ENCODE measurements around the gene TAF15.

Gene TAF15

DNA sequence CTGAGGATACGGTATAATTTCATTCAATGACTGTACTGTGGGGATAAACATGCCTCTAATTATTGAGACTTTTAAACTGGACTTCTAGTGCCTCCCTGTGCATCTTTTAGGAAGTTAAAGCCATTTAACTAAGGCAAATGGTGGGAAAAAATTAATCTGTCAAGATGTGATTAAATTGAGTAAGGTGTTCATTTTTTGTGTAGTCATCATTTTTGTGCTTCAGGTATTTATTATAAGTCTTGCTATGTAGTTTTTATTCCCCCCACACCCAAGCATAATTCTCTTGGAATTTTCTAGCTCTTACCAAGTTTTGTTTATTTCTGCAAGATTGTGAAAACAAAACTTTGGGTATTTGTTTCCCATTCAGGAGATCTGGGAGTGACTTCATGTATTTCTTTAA is 10.2 kb downstream of the TAF15 start:
- Histone ChIP-seq H3K9ac (ENCODE audit: low read length in 2 of 2) (no peak overlapping the region), H3K27me3 (ENCODE audit: control insufficient read depth in 1 of 2, insufficient read depth in 2 of 2, low read length in 2 of 2) (no peaks in the 10 kb centered on the region), H3K4me1 (ENCODE audit: control insufficient read depth, insufficient read depth, low read length) (peaks cover 9% of the 10 kb centered on the region), H3K36me3 (ENCODE audit: control insufficient read depth in 2 of 2, insufficient read depth in 2 of 2, low read length in 2 of 2) (peaks cover 15 to 21% of the 10 kb centered on the region in 2 donors), H3K9me3 (ENCODE audit: control insufficient read depth in 2 of 2, low read length in 2 of 2) (no peaks in the 10 kb centered on the region), H3K4me3 (ENCODE audit: low read length in 2 of 2) (no peak overlapping the region), H3K27ac (ENCODE audit: low read length) (no peak overlapping the region)

DNA sequence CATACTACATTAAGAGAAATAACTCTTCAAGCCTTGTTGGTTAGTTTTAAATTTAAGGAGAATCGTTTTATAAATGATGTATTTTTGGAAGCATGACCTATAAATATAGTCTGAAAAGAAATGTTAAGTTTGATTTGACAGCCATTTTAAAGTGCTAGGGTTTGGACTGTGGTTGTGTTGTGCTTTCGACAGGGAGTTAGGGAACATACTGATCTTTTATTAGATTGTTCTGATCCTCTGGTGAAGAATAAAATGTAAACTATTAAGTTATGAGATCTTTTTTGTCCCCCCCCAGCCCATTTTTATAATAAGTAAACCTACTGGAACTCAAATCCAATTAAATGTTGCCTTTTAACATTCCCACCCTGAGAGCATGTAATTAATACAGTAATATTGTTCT is 12.0 kb downstream of the TAF15 start:
- Histone ChIP-seq H3K9me3 (ENCODE audit: control insufficient read depth in 2 of 2, low read length in 2 of 2) (no peaks in the 10 kb centered on the region), H3K4me3 (ENCODE audit: low read length in 2 of 2) (no peak overlapping the region), H3K27me3 (ENCODE audit: control insufficient read depth in 1 of 2, insufficient read depth in 2 of 2, low read length in 2 of 2) (no peaks in the 10 kb centered on the region), H3K36me3 (ENCODE audit: control insufficient read depth in 2 of 2, insufficient read depth in 2 of 2, low read length in 2 of 2) (peaks cover 22 to 30% of the 10 kb centered on the region in 2 donors), H3K9ac (ENCODE audit: low read length in 2 of 2) (no peak overlapping the region), H3K4me1 (ENCODE audit: control insufficient read depth, insufficient read depth, low read length) (peaks cover 8% of the 10 kb centered on the region), H3K27ac (ENCODE audit: low read length) (no peak overlapping the region)

DNA sequence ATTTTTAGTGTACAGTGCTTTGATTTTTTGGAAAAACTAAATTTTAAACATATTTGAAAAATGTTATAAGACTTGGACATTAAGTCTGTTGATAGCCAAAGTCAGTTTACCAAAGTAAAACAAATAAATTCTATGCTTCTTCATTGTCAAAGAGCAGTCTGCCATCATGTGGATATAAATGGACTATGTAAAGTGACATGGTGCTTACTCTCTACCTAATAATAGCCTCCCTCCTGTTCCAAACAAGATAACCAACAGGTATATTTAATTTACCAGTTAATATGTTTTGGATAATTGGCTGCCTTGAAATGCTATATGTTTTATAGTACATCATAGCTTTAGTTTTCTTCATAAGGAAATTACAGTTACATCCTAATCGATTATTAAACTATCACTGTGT is 15.9 kb downstream of the TAF15 start:
- H3K9ac ChIP-seq (ENCODE audit: low read length in 2 of 2) = no peak overlapping the region
- H3K4me3 ChIP-seq (ENCODE audit: low read length in 2 of 2) = no peak overlapping the region
- H3K4me1 ChIP-seq (ENCODE audit: control insufficient read depth, insufficient read depth, low read length) = no peaks in the 10 kb centered on the region
- H3K27me3 ChIP-seq (ENCODE audit: control insufficient read depth in 1 of 2, insufficient read depth in 2 of 2, low read length in 2 of 2) = no peaks in the 10 kb centered on the region
- H3K9me3 ChIP-seq (ENCODE audit: control insufficient read depth in 2 of 2, low read length in 2 of 2) = no peaks in the 10 kb centered on the region
- no peak overlapping the region for H3K27ac ChIP-seq (ENCODE audit: low read length)
- peaks cover 22 to 27% of the 10 kb centered on the region in 2 donors for H3K36me3 ChIP-seq (ENCODE audit: control insufficient read depth in 2 of 2, insufficient read depth in 2 of 2, low read length in 2 of 2)

DNA sequence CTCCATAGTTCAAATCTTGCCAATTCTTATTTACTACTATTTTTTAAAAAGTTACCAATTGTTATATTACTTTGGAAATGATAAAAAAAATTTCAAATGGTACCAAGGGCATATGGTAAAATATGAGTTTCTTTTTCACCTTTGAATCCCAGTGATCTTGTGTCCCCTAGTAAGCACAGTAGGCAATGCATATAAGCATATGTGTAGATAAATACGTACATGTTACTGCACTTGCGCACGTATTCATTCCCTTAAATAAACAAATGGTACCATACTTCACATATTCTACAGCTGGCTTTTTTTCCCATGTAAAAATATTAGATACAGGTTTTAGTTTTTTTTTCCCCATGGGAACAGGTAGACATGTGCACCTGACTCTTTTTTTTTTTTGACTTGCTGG is 31.8 kb downstream of the TAF15 start:
- Histone ChIP-seq H3K36me3 (ENCODE audit: control insufficient read depth in 2 of 2, insufficient read depth in 2 of 2, low read length in 2 of 2) (peaks cover 50 to 57% of the 10 kb centered on the region in 2 donors), H3K9me3 (ENCODE audit: control insufficient read depth in 2 of 2, low read length in 2 of 2) (no peaks in the 10 kb centered on the region), H3K27me3 (ENCODE audit: control insufficient read depth in 1 of 2, insufficient read depth in 2 of 2, low read length in 2 of 2) (no peaks in the 10 kb centered on the region), H3K9ac (ENCODE audit: low read length in 2 of 2) (no peak overlapping the region), H3K4me3 (ENCODE audit: low read length in 2 of 2) (no peak overlapping the region), H3K27ac (ENCODE audit: low read length) (no peak overlapping the region), H3K4me1 (ENCODE audit: control insufficient read depth, insufficient read depth, low read length) (no peaks in the 10 kb centered on the region)

DNA sequence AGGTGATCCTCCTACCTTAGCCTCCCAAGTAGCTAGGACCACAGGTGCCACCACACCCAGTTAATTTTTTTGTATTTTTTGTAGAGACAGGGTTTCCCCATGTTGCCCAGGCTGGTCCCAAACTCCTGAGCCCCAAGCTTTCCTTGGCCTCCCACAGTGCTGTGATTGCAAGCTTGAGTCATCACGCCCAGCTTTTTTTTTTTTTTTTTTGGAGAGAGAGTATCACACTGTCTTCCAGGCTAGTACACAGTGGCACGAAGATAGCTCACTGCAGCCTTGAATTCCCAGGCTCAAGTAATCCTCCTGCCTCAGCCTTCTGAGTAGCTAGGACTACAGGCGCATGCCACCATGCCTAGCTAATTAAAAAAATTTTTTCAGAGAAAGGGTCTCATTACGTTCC is 32.2 kb downstream of the TAF15 start:
- Histone ChIP-seq H3K9ac (ENCODE audit: low read length in 2 of 2) (no peak overlapping the region), H3K9me3 (ENCODE audit: control insufficient read depth in 2 of 2, low read length in 2 of 2) (no peaks in the 10 kb centered on the region), H3K4me1 (ENCODE audit: control insufficient read depth, insufficient read depth, low read length) (no peaks in the 10 kb centered on the region), H3K4me3 (ENCODE audit: low read length in 2 of 2) (no peak overlapping the region), H3K27ac (ENCODE audit: low read length) (no peak overlapping the region), H3K36me3 (ENCODE audit: control insufficient read depth in 2 of 2, insufficient read depth in 2 of 2, low read length in 2 of 2) (peaks cover 50 to 59% of the 10 kb centered on the region in 2 donors), H3K27me3 (ENCODE audit: control insufficient read depth in 1 of 2, insufficient read depth in 2 of 2, low read length in 2 of 2) (no peaks in the 10 kb centered on the region)

DNA sequence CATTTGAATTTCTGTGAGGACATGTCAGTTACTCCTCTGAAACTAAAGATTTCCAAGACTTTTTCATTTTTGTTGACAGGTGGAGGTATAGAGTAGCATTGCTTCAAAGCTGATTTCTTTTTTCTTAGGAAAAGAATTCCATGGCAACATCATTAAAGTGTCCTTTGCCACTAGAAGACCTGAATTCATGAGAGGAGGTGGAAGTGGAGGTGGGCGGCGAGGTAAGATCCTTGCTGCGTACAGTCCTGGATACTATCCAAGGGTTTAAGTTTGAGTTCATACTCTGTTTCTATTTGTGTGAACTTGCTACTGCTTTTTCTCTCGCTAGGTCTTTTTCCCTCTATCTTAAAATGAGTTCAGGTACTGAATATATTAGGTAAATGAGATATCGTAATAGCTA is 33.0 kb downstream of the TAF15 start:
- no peak overlapping the region for H3K27ac ChIP-seq (ENCODE audit: low read length)
- no peaks in the 10 kb centered on the region for H3K9me3 ChIP-seq (ENCODE audit: control insufficient read depth in 2 of 2, low read length in 2 of 2)
- no peaks in the 10 kb centered on the region for H3K4me1 ChIP-seq (ENCODE audit: control insufficient read depth, insufficient read depth, low read length)
- H3K36me3 ChIP-seq (ENCODE audit: control insufficient read depth in 2 of 2, insufficient read depth in 2 of 2, low read length in 2 of 2) = peaks cover 45 to 56% of the 10 kb centered on the region in 2 donors
- no peak overlapping the region for H3K4me3 ChIP-seq (ENCODE audit: low read length in 2 of 2)
- H3K9ac ChIP-seq (ENCODE audit: low read length in 2 of 2) = no peak overlapping the region
- H3K27me3 ChIP-seq (ENCODE audit: control insufficient read depth in 1 of 2, insufficient read depth in 2 of 2, low read length in 2 of 2) = no peaks in the 10 kb centered on the region

DNA sequence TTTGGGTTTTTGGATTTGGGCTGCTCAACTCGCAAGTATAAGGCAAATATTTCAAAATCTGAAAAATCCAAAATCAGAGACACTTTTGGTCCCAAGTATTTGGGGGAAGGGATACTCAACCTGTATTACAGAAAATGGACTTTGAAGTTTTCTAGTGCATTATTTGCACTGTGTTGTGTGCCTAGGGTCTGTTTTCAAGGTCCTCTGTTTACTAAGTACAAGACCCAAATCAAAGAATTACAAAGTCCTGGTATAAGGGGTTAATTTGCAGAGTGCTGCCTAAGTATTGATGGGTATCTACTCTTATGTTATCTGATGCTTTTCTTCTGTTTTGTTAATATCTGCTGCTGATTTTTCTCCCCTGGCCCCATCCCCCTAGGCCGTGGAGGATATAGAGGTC is 34.4 kb downstream of the TAF15 start:
- Histone ChIP-seq H3K27me3 (ENCODE audit: control insufficient read depth in 1 of 2, insufficient read depth in 2 of 2, low read length in 2 of 2) (no peaks in the 10 kb centered on the region), H3K36me3 (ENCODE audit: control insufficient read depth in 2 of 2, insufficient read depth in 2 of 2, low read length in 2 of 2) (peaks cover 48 to 52% of the 10 kb centered on the region in 2 donors), H3K4me1 (ENCODE audit: control insufficient read depth, insufficient read depth, low read length) (no peaks in the 10 kb centered on the region), H3K9ac (ENCODE audit: low read length in 2 of 2) (no peak overlapping the region), H3K27ac (ENCODE audit: low read length) (no peak overlapping the region), H3K9me3 (ENCODE audit: control insufficient read depth in 2 of 2, low read length in 2 of 2) (no peaks in the 10 kb centered on the region), H3K4me3 (ENCODE audit: low read length in 2 of 2) (no peak overlapping the region)

DNA sequence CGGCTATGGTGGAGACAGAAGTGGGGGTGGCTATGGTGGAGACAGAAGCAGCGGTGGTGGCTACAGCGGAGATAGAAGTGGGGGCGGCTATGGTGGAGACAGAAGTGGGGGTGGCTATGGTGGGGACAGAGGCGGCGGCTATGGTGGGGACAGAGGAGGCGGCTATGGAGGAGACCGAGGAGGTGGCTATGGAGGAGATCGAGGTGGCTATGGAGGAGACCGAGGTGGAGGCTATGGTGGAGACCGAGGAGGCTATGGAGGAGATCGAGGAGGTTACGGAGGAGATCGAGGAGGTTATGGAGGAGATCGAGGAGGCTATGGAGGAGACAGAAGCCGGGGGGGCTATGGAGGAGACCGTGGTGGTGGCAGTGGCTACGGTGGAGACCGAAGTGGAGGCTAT is 35.3 kb downstream of the TAF15 start:
- H3K36me3 ChIP-seq (ENCODE audit: control insufficient read depth in 2 of 2, insufficient read depth in 2 of 2, low read length in 2 of 2) = peaks cover 48 to 51% of the 10 kb centered on the region in 2 donors
- H3K9ac ChIP-seq (ENCODE audit: low read length in 2 of 2) = no peak overlapping the region
- no peak overlapping the region for H3K27ac ChIP-seq (ENCODE audit: low read length)
- H3K4me3 ChIP-seq (ENCODE audit: low read length in 2 of 2) = no peak overlapping the region
- H3K27me3 ChIP-seq (ENCODE audit: control insufficient read depth in 1 of 2, insufficient read depth in 2 of 2, low read length in 2 of 2) = no peaks in the 10 kb centered on the region
- H3K9me3 ChIP-seq (ENCODE audit: control insufficient read depth in 2 of 2, low read length in 2 of 2) = no peaks in the 10 kb centered on the region
- no peaks in the 10 kb centered on the region for H3K4me1 ChIP-seq (ENCODE audit: control insufficient read depth, insufficient read depth, low read length)

DNA sequence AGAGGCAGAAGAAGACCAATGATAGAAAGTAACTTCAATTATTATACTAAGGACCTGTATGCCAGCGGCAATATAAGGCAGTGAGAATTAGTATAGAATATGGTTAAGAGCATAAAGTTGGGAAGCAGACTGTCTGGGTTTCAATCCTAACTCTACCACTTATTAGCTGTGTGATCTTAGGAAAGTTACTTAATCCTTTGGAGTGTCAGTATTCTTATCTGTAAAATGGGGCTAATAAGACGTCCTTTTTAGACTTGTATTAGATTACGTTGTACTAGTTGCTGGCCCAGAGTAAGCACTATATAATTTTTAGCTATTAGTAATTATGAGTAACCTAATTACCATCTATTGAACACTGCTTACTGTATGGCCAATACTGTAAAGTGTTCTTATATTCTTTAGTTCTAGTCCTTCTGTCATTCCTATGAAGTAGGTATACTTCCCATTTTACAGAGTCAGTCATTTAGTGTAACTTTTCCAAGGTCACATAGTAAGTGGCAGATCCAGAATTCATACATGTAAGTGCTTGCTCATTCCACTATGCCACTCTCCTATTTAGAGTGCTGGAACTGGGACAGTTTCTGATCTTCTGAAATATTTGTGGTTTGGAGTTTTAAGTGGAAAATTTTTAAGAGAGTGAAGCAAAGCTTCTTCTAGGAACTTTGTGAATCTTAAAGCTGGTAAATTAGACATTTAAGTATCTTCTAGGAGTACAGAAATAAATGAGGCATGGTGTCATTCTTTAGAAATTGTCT is 36.9 kb downstream of the TAF15 start:
- H3K27ac ChIP-seq (ENCODE audit: low read length) = no peak overlapping the region
- H3K36me3 ChIP-seq (ENCODE audit: control insufficient read depth in 2 of 2, insufficient read depth in 2 of 2, low read length in 2 of 2) = peaks cover 42 to 45% of the 10 kb centered on the region in 2 donors
- no peaks in the 10 kb centered on the region for H3K4me1 ChIP-seq (ENCODE audit: control insufficient read depth, insufficient read depth, low read length)
- no peak overlapping the region for H3K9ac ChIP-seq (ENCODE audit: low read length in 2 of 2)
- no peak overlapping the region for H3K4me3 ChIP-seq (ENCODE audit: low read length in 2 of 2)
- H3K9me3 ChIP-seq (ENCODE audit: control insufficient read depth in 2 of 2, low read length in 2 of 2) = no peaks in the 10 kb centered on the region
- H3K27me3 ChIP-seq (ENCODE audit: control insufficient read depth in 1 of 2, insufficient read depth in 2 of 2, low read length in 2 of 2) = no peaks in the 10 kb centered on the region

DNA sequence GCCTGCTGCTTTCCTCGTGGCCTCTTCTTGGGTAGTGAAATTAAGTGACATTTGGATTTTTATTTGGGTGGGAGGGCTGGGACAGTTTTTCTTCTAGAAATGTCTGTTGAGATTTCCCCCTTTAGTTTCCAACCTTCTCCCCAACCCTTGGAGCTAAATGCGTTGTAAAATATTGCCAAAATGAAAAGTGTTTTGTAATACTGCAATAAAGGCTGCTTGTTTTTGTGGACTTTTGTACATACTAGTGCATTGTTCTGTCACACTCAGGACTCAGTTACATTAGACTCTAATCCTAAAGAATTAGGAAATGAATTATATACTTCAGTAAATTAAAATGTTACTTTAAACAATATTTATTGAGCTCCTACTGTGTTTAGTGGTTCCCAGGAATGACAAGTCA is 37.7 kb downstream of the TAF15 start:
- Histone ChIP-seq H3K9ac (ENCODE audit: low read length in 2 of 2) (no peak overlapping the region), H3K4me3 (ENCODE audit: low read length in 2 of 2) (no peak overlapping the region), H3K9me3 (ENCODE audit: control insufficient read depth in 2 of 2, low read length in 2 of 2) (no peaks in the 10 kb centered on the region), H3K36me3 (ENCODE audit: control insufficient read depth in 2 of 2, insufficient read depth in 2 of 2, low read length in 2 of 2) (peaks cover 39 to 41% of the 10 kb centered on the region in 2 donors), H3K27ac (ENCODE audit: low read length) (no peak overlapping the region), H3K4me1 (ENCODE audit: control insufficient read depth, insufficient read depth, low read length) (no peaks in the 10 kb centered on the region), H3K27me3 (ENCODE audit: control insufficient read depth in 1 of 2, insufficient read depth in 2 of 2, low read length in 2 of 2) (no peaks in the 10 kb centered on the region)

DNA sequence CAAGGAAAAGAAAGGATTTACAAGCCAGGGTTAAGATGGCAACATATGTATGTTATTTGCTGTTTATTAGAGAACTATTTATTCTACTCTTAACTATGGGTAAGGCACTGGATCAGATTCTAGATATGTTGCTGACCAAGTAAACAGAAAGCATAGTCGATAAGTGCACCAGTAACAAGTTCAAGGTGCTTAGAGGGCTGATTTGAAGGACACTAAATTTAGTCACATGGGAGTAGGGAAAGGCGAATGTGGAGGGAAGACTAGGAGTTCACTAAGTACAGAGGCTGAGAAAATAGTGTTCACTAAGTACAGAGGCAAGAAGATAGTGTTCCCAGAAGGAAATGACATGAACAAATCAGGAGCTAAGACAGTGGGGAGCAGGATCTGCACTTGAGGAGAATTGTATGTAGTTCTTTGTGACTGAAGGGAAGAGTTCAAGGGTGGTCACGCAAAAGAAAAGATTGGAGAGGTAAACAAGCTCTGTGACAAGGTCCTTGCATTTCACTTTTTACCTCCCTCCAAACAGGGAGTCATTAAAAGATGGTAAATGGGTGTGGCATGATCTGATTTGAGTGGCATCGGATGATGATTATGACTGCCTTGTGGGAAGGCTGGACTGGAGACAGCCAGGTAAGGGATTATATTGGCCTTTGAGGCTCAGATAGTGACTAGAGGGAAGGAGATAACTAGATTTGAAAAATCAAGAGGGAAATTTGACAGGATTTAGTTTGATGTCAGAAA is 38.5 kb downstream of the TAF15 start:
- Histone ChIP-seq H3K4me3 (ENCODE audit: low read length in 2 of 2) (no peak overlapping the region), H3K9me3 (ENCODE audit: control insufficient read depth in 2 of 2, low read length in 2 of 2) (no peaks in the 10 kb centered on the region), H3K9ac (ENCODE audit: low read length in 2 of 2) (no peak overlapping the region), H3K27me3 (ENCODE audit: control insufficient read depth in 1 of 2, insufficient read depth in 2 of 2, low read length in 2 of 2) (no peaks in the 10 kb centered on the region), H3K4me1 (ENCODE audit: control insufficient read depth, insufficient read depth, low read length) (no peaks in the 10 kb centered on the region), H3K36me3 (ENCODE audit: control insufficient read depth in 2 of 2, insufficient read depth in 2 of 2, low read length in 2 of 2) (peaks cover 34 to 38% of the 10 kb centered on the region in 2 donors), H3K27ac (ENCODE audit: low read length) (no peak overlapping the region)

All from stomach smooth muscle (tissue), 2 donors.